HS-5 (cell line): Measurements from ENCODE around the gene PIAS1.
A peak's percentile ranks its signal among the peaks of the same experiment; 100 is the strongest.
"Not testable (repeated sequence)": the region's sequence is repeated elsewhere in the genome, so short reads cannot be mapped to it uniquely, and the experiment has no call there.

ENCODE experiments used
- DNase-seq: peaks from one replicate; pipeline ENCODE4 v3.0.0-alpha.2; 2012; ENCODE audit warnings: low read depth

PIAS1 gene

GRCh38 chr15:68114840-68115239 lies 60.7 kb downstream of the PIAS1 start:
- DNase-seq = no peak

- no peak for DNase-seq
Measured at GRCh38 chr15:68124700-68125099, 70.6 kb downstream of the PIAS1 start.

- no peak for DNase-seq
Measured at GRCh38 chr15:68126396-68126795, 72.3 kb downstream of the PIAS1 start.

GRCh38 chr15:68129072-68129471 lies 75.0 kb downstream of the PIAS1 start:
- no peak for DNase-seq

GRCh38 chr15:68130851-68131250 lies 76.7 kb downstream of the PIAS1 start:
- DNase-seq = no peak

- DNase-seq = no peak
Measured at GRCh38 chr15:68137096-68137495, 83.0 kb downstream of the PIAS1 start.

GRCh38 chr15:68143129-68143528 lies 89.0 kb downstream of the PIAS1 start:
- no peak for DNase-seq

- no peak for DNase-seq
Measured at GRCh38 chr15:68143785-68144184, 89.7 kb downstream of the PIAS1 start.

- no peak for DNase-seq
Measured at GRCh38 chr15:68145706-68146105, 91.6 kb downstream of the PIAS1 start.

- DNase-seq = no peak
Measured at GRCh38 chr15:68148039-68148438, 93.9 kb downstream of the PIAS1 start.

GRCh38 chr15:68149059-68149458 lies 94.9 kb downstream of the PIAS1 start:
- DNase-seq = peak; percentile 45

GRCh38 chr15:68150187-68150586 lies 96.1 kb downstream of the PIAS1 start:
- DNase-seq = no peak

GRCh38 chr15:68151277-68151676 lies 97.2 kb downstream of the PIAS1 start:
- no peak for DNase-seq

GRCh38 chr15:68152342-68152741 lies 98.2 kb downstream of the PIAS1 start:
- no peak for DNase-seq

GRCh38 chr15:68154923-68155559 lies 100.9 kb downstream of the PIAS1 start:
- DNase-seq = no peak

- no peak for DNase-seq
Measured at GRCh38 chr15:68157074-68157473, 103.0 kb downstream of the PIAS1 start.

GRCh38 chr15:68158046-68158628 lies 104.0 kb downstream of the PIAS1 start:
- no peak for DNase-seq

GRCh38 chr15:68163191-68163590 lies 109.1 kb downstream of the PIAS1 start:
- DNase-seq = no peak

- no peak for DNase-seq
Measured at GRCh38 chr15:68166847-68167246, 112.7 kb downstream of the PIAS1 start.

GRCh38 chr15:68172037-68172436 lies 117.9 kb downstream of the PIAS1 start:
- not testable (repeated sequence) for DNase-seq

- no peak for DNase-seq
Measured at GRCh38 chr15:68173119-68173518, 119.0 kb downstream of the PIAS1 start.

GRCh38 chr15:68175526-68175925 lies 121.4 kb downstream of the PIAS1 start:
- no peak for DNase-seq

- no peak for DNase-seq
Measured at GRCh38 chr15:68176601-68177000, 122.5 kb downstream of the PIAS1 start.

- no peak for DNase-seq
Measured at GRCh38 chr15:68177742-68178141, 123.6 kb downstream of the PIAS1 start.
